ENCODE measurements around the gene TSFM. TPM values are rescaled to one million over a fixed set of nuclear protein-coding genes. Genes with fewer than 3 reads are reported as not detected.

TSFM gene
- total RNA-seq, 1 donor from 2014 or later: 18.1 TPM

- Mint-ChIP-seq H3K27me3 (ENCODE audit: insufficient read depth, low read depth) (peaks cover 5% of the 10 kb centered on the region), H3K36me3 (peaks cover 4% of the 10 kb centered on the region), H3K4me3 (no peak overlapping the region), H3K27ac (no peak overlapping the region), H3K9me3 (no peaks in the 10 kb centered on the region), H3K4me1 (peaks cover 11% of the 10 kb centered on the region)
- Histone ChIP-seq H3K9me3 (ENCODE audit: low read depth) (no peaks in the 10 kb centered on the region), H3K9ac (no peak overlapping the region), H3K79me2 (ENCODE audit: low read depth) (peaks cover 20% of the 10 kb centered on the region), H3K4me1 (no peaks in the 10 kb centered on the region), H2AFZ (replicated peaks) (no peak overlapping the region), H3F3A (ENCODE audit: low read depth) (peaks cover 19% of the 10 kb centered on the region), H3K27me3 (no peaks in the 10 kb centered on the region), H4K20me1 (ENCODE audit: low read depth) (no peaks in the 10 kb centered on the region), H3K36me3 (no peaks in the 10 kb centered on the region), H3K4me3 (no peak overlapping the region), H3K27ac (no peak overlapping the region), H3K4me2 (no peak overlapping the region)
- DNase-seq (ENCODE audit: low spot score): no peak
- TF ChIP-seq EZH2 (IDR thresholded peaks at IDR 0.05) (no peak), EZH2phosphoT487 (IDR thresholded peaks at IDR 0.05) (no peak)
- TF ChIP-seq, protein P1, sequence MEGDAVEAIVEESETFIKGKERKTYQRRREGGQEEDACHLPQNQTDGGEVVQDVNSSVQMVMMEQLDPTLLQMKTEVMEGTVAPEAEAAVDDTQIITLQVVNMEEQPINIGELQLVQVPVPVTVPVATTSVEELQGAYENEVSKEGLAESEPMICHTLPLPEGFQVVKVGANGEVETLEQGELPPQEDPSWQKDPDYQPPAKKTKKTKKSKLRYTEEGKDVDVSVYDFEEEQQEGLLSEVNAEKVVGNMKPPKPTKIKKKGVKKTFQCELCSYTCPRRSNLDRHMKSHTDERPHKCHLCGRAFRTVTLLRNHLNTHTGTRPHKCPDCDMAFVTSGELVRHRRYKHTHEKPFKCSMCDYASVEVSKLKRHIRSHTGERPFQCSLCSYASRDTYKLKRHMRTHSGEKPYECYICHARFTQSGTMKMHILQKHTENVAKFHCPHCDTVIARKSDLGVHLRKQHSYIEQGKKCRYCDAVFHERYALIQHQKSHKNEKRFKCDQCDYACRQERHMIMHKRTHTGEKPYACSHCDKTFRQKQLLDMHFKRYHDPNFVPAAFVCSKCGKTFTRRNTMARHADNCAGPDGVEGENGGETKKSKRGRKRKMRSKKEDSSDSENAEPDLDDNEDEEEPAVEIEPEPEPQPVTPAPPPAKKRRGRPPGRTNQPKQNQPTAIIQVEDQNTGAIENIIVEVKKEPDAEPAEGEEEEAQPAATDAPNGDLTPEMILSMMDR (IDR thresholded peaks at IDR 0.05): no peak
Measured at GRCh38 chr12:57780284-57780897, 2.2 kb upstream of the TSFM start.

GRCh38 chr12:57781244-57781643, 1.3 kb upstream of the TSFM start:
- H3K4me3 Mint-ChIP-seq: no peak overlapping the region
- no peak for DNase-seq (ENCODE audit: low spot score)
- H3K27me3 Mint-ChIP-seq (ENCODE audit: insufficient read depth, low read depth): peaks cover 5% of the 10 kb centered on the region
- peaks cover 11% of the 10 kb centered on the region for H3K4me1 Mint-ChIP-seq
- Histone ChIP-seq H4K20me1 (ENCODE audit: low read depth) (no peaks in the 10 kb centered on the region), H3K9me3 (ENCODE audit: low read depth) (no peaks in the 10 kb centered on the region), H3K9ac (no peak overlapping the region), H3K79me2 (ENCODE audit: low read depth) (peaks cover 20% of the 10 kb centered on the region), H3K4me3 (no peak overlapping the region), H3K36me3 (no peaks in the 10 kb centered on the region), H3F3A (ENCODE audit: low read depth) (peaks cover 19% of the 10 kb centered on the region), H3K4me1 (no peaks in the 10 kb centered on the region), H2AFZ (replicated peaks) (no peak overlapping the region), H3K4me2 (no peak overlapping the region), H3K27me3 (no peaks in the 10 kb centered on the region), H3K27ac (no peak overlapping the region)
- H3K27ac Mint-ChIP-seq: no peak overlapping the region
- H3K9me3 Mint-ChIP-seq: no peaks in the 10 kb centered on the region
- TF ChIP-seq EZH2 (IDR thresholded peaks at IDR 0.05) (no peak), EZH2phosphoT487 (IDR thresholded peaks at IDR 0.05) (no peak)
- TF ChIP-seq, protein P1 (IDR thresholded peaks at IDR 0.05): no peak
- H3K36me3 Mint-ChIP-seq: peaks cover 5% of the 10 kb centered on the region

DNA sequence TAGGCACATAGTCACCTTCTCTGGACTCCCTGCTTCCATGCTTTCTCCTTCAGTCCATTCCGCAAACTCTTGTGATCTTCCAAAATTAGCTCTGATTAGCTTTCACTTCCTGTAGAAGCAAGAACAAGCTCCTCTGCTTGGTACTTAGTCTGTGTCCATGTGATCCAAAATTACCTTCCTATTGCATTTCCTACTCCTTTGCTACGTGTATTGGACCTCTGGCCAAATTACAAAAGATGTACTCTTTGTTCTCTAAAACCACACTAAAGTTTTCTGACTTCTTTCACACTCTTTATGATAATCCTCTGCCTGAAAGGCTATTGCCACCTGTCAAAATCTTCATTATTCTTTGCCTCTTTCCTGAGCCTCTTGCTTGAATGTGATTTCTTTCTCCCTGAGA, 786 bp upstream of the TSFM start:
- no peaks in the 10 kb centered on the region for H3K9me3 ChIP-seq (ENCODE audit: low read depth)
- Mint-ChIP-seq H3K27me3 (ENCODE audit: insufficient read depth, low read depth) (peaks cover 5% of the 10 kb centered on the region), H3K27ac (no peak overlapping the region)

More for the DNA sequence above, 786 bp upstream of the TSFM start:
- no peak overlapping the region for H3K4me3 Mint-ChIP-seq
- no peaks in the 10 kb centered on the region for H3K4me1 ChIP-seq
- peaks cover 11% of the 10 kb centered on the region for H3K4me1 Mint-ChIP-seq
- no peak overlapping the region for H3K9ac ChIP-seq
- H3K27ac ChIP-seq: no peak overlapping the region
- peaks cover 20% of the 10 kb centered on the region for H3K79me2 ChIP-seq (ENCODE audit: low read depth)
- no peaks in the 10 kb centered on the region for H3K9me3 Mint-ChIP-seq
- H3K27me3 ChIP-seq: no peaks in the 10 kb centered on the region
- no peak for TF ChIP-seq EZH2phosphoT487 (IDR thresholded peaks at IDR 0.05)
- no peak for TF ChIP-seq EZH2 (IDR thresholded peaks at IDR 0.05)
- TF ChIP-seq, protein P1 (IDR thresholded peaks at IDR 0.05): no peak
- H3K4me3 ChIP-seq: no peak overlapping the region
- peaks cover 8% of the 10 kb centered on the region for H3K36me3 Mint-ChIP-seq
- H3K36me3 ChIP-seq: no peaks in the 10 kb centered on the region
- peaks cover 19% of the 10 kb centered on the region for H3F3A ChIP-seq (ENCODE audit: low read depth)
- no peaks in the 10 kb centered on the region for H4K20me1 ChIP-seq (ENCODE audit: low read depth)
- no peak overlapping the region for H3K4me2 ChIP-seq
- no peak overlapping the region for H2AFZ ChIP-seq (replicated peaks)
- DNase-seq (ENCODE audit: low spot score): no peak
